Stimulated activated CD4-positive, alpha-beta T cell treated with anti-CD3 and anti-CD28 coated beads, Interleukin-2, amount 100 ng/mL, for 24 hours (primary cell): ENCODE data around the gene NHS.

Experiments used
- DNase-seq, 2 donors: peaks; one replicate each; pipeline ENCODE4 v3.0.0-alpha.2; 2020

Gene NHS

DNA sequence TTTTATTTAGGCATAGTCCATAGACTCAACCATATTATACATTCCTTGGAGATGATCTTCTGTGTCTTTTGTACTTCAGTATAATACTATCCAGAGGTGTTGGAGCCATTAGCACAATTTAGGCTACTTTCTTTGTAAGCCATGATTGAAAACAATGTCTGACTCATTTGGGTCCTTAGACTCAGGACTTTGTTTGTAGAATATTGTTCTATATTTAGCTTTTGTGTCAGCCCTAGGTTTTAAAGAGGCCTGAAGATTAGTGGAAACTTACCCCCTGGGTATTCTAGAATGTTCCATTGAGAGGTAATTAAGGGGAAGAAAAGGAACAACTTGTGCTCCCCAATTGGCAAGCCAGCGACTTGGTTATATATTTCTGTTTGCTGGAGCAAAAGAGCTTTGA is 217.1 kb downstream of the NHS start:
- DNase-seq = no peak

DNA sequence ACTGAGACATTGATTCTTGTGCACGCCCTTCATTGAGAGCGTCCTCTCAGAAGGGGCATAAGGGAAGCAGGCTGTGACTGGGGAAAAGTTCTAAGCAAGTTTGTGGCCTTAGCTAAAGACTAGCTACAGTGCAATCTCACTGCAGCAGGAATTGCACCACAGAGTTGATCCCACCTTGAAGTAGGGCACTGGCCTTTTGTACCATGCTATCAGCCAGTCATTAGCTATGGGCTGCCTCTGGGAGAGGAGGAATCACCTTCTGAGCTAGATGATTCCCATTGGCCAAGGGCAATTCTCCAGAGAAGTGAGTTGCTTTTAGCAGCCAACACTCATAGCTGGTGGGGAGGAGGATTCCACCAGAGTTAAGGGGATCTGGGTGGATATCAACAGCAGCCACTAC is 219.7 kb downstream of the NHS start:
- no peak for DNase-seq

- no peak for DNase-seq
Measured at GRCh38 chrX:17595456-17596035, 220.5 kb downstream of the NHS start.

DNA sequence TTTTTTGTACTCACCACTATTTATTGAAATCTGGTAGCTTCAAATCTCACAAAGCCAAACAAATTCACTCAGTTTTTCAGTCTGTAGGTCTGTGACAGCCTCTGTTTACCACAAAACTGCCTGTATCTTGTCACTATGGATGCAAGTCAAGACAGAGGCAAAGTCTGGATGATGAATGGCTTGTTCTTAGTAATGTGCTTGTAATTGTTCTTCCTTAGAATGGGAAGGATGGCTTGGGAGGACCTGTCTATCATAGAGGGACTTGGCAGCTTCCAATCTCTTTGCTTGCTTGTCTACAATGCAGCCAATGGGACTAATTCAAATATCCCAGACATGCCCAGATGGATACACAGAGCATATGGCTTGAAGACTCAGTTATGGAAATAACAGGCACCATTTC is 221.1 kb downstream of the NHS start:
- DNase-seq = no peak

DNA sequence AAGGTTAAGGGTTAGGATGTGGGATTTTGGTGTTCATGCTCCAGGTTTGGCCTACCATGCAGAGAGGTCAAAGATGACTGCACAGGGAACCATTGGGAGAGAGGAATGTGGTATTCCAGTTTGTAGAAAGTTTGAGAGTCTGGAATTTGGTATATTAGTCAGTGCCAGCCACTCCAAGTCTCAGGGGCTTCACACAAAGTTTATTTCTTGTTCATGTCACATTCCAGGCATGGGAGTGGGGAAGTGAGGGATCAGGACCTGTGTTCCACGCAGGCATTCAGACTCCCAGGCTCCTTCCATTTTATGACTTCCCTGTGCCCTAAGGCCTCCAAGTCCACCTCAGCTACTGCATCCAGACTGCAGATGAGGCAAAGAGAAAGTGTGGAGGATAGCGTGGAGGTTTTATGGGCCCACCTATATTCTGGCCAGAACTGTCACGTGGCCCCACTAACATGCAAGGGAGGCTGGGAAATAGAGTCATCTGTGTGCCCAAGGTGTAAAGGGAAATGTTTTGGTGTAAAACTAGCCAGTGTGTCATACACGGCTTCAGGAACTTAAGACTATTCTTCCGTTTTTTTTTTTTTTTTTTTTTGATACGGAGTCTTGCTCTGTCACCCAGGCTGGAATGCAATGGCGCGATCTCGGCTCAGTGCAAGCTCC is 221.7 kb downstream of the NHS start:
- DNase-seq = no peak

DNA sequence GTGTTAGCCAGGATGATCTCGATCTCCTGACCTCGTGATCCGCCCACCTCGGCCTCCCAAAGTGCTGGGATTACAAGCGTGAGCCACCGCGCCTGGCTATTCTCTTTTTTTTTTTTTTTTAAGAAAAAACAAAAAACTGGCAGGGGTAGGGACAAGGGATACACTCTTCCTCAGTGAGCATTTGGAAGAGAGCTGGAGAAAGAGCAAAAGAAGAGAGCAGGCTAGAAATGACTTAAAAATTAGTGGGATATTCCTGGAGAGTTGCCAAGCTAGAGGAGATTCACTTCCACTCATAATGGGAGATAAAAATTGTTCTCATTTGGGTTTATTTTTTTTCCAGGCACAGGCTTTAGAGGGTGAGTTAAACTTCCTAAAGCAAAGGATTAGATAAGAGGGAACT is 222.3 kb downstream of the NHS start:
- no peak for DNase-seq

GRCh38 chrX:17597836-17598439 is 222.9 kb downstream of the NHS start:
- no peak for DNase-seq

DNA sequence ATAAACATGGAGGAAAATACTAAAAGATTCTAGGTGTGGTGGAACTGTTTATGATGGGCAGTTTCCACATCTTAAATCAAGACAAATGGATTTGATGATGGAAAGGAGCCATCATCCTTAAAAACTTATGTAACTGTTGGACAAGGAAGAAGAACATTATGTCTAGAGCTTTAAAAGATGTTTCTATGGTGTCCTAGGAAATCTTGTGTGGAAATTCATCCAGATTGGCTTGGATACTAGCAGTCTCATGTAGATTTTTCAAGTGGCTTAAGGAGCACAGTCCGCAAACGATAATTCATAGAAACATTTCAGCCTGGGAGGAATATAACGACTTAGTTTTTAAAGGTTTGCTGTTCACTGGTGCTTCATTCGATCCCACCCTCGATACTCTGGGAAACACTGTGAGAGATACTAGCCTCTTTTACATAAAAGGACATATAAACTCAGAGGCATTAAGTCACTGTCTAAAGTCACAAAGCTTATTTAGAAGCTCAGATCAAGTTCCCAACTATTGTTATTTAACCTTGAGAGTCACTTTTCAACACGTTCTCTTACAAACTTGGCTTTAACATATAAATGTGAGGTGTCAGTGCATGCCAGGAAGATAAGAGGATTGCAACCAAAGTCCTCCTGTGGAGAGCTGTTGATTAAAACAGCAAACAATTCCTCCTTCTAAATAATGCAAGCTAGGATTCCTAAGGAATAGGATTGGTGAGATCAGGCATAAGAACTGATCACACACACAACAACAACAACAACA is 226.6 kb downstream of the NHS start:
- DNase-seq = no peak

DNA sequence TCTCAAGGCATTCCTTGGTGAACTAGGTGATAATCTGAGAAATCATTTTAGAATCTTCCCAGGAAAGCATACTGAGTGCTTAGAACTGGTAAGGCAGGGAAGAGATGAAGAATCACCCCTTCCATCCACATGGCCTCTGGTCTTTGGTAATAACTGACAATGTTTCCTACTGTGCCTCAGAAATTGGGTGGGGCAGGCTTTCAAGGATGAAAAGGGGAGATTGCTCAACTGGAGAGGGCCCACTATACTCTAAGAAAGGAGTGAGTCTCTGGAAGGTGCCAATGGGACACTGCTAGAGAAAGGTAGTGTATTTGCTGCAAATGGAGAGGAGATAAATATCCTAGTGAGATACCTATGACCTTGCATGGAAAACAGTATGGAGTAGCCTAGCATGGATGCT is 227.2 kb downstream of the NHS start:
- DNase-seq = no peak

DNA sequence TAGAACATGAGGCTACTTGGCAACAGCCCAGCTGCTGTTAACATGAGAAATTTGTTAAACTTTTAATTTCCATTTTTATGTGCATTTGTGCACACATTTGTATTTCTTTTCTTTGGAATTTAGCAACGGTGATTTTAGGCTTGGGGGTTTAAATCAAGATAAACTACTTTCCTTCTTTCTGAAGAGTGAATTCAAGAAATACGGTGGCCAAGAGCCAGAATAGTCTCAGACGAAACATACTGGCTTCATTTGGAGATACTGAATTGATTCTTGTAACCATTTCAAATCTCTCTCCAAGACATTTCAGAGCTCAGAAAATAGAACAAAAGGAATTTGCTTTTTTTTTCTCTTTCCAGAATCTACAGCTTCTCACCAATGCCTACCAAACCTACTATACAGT is 228.2 kb downstream of the NHS start:
- DNase-seq = no peak

GRCh38 chrX:17605676-17606075 is 230.7 kb downstream of the NHS start:
- DNase-seq = no peak

DNA sequence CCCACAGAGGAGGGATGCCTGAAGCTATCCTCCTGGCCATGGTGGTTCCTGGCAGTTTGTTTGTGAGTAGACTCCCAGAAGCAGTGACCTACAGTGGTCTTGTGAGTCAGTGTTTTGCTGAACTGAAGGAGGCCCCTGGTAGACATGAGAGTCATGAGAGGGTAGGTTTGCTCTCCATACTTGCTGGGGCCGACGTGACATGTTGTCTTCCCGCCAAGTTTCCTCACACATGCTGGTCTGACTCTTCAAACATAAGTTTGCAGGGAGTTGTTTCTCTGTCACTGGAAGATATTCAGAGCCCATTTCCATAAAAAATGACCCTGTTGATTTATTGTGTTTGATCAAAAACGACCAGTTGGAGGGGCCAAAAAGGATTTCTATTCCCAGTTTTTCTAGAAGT is 231.2 kb downstream of the NHS start:
- DNase-seq = no peak

DNA sequence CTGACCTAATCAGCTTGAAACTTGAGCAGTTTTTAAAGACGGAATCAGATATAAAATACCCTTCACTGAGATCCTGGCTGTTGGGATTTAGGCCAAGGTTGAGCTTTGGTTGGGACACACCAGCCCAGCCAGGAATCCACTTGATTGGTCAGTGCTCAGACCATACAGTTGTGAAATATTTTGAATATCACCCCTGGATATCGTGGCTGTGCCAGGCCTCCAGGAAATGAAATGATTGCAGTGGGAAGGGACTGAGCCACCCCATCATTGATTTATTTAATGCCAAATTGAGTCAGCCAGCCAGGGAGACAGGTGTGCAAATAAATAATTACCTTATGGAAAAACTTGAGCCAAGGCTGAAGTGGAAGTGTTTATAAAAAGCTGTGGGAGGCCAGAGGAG is 233.9 kb downstream of the NHS start:
- DNase-seq = no peak

- no peak for DNase-seq
Measured at GRCh38 chrX:17610788-17611187, 235.8 kb downstream of the NHS start.

DNA sequence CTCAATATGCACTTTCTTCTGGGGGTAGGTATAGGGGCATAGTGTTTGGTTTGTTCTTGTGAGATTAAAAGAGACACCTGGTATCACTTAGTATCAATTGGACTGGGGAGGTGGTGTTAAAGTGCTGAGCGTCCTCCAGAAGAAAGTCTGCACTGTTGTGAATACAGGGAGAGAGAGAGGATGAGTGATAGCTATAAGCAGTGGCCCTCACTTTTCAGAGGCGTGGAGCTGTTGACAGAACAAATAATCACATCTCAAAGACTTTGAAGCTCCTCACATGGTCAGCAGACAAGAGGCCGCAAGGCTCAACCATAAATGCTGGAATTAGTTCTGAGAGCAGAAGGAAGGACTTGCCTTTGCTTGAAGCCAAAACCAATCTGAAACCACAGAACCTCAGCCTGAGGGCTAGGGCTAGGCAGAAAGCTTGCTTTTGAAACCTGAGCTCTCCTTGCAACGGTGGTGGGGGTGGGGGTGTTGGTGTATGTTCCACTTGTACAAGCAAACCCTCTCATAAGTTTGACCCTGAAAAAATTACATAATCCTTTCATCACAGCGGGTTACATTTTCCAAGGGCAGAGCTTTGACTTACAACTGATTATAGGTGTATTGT is 239.1 kb downstream of the NHS start:
- DNase-seq = peak in 1 of 2 donors; percentile 2

DNA sequence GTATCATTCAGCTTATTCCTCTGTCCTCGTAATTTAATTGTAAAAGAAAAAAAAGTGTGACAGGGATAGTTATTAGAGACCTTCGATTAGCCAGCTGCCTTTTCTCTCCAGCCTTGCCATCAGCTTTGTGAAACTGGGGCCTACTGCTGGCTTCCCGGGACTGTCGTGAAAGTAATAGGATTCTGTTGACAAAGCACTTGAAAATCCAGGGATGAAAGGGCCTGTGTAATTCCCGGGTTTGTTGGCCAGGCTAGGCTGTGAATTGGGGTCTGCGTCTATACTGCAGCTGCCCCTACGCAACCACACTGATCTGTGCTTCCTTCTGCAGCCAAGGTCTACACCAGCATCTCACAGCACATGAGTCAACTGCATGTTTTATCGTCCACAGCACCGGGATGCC is 241.9 kb downstream of the NHS start:
- no peak for DNase-seq

DNA sequence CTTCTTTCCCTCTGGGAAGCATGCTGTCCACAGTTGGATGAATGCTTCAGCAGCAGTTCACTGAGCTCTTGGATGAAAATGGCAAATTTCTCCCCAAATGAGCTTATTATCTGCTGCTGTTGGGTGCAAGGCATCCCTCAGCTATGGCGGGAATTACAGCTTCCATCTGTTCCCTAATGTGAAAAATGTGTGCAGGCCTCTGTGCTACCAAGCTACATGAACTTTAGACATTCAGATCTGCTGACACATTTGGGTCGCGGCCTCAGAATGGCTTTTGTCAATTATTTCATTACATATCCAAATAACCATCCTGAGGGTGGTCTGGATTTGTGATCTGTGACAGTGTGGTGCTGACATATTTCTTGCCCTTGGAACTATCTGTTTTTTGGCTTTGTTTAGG is 242.8 kb downstream of the NHS start:
- no peak for DNase-seq

DNA sequence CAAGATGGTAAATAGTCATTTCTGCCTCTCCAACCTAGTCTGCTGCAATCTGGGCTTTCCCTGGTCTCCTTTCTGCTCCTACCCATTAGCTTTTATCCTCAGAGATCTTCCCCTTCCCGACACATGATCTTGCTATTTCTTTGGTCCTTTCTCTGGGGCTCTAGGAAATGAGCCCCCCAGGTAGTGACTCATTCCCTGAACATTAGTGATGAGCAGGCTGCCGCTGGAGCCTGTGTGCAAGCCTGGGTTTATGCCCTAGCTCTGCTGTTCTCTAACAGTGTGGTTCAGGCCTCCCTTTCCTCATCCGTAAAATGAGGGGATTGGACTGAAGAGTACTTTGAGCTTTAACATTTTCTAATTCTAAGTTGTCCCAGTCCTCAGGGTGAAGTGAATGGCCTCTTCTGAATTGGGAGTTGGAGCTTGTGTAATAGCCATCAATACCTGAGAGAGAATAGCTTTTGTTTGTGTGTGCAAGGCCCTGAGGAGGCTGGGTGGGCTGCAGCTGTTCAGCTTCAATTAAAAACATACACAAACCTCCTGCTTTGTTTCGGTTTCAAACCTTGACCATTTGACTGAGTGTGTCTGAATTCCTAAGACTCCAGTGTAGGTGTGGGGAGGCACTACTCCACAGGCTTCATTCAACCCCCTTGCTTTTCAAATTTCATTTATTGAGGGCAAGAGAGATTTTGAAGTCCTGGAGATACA is 246.7 kb downstream of the NHS start:
- DNase-seq = no peak

DNA sequence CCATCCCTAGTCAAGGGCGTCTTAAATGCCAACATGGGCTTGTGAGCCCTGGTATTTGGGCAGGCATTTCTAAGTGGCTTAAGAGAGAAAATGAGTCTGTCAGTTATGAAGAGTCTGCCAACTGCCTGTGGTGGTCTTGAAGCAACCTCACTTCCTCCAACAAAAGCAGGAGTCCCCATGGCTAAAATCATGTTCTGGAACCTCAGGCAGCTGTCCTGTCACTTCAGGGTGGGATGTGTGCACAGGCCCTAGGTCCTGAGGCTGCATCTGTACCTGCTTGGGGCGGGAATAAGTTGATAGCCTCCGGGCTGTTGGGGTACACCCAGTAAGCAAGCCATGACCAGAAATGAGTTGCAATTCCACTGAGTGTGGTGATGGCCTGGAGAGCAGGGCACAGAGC is 247.3 kb downstream of the NHS start:
- no peak for DNase-seq

- no peak for DNase-seq
Measured at GRCh38 chrX:17623750-17624149, 248.8 kb downstream of the NHS start.

GRCh38 chrX:17627026-17627425 is 252.0 kb downstream of the NHS start:
- no peak for DNase-seq

GRCh38 chrX:17628976-17629375 is 254.0 kb downstream of the NHS start:
- no peak for DNase-seq

DNA sequence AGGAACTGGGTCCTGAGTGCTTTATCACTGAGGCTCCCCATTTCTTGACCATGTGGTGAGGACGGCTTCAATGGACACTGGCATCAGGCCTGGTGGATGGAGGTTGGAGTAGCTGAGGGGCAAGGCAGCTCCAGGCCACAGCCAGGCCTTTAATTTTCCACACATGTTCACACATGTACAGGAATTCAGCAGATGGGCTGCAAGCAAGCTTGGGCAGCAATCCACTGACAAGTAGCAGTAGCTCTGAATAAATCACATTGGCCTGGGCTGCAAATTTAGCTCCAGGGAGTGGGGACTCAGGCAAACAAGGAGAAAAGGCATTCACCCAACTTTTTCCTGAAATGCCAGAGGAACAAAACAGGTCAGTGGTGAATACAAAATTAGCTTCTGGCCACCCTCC is 254.5 kb downstream of the NHS start:
- no peak for DNase-seq
